ENCODE results near the gene PTPRE. TPM values are rescaled to one million over a fixed set of nuclear protein-coding genes. Genes with fewer than 3 reads are reported as not detected.

Gene PTPRE
- total RNA-seq, 1 experiment from 2014 or later: 0.70 TPM

DNA sequence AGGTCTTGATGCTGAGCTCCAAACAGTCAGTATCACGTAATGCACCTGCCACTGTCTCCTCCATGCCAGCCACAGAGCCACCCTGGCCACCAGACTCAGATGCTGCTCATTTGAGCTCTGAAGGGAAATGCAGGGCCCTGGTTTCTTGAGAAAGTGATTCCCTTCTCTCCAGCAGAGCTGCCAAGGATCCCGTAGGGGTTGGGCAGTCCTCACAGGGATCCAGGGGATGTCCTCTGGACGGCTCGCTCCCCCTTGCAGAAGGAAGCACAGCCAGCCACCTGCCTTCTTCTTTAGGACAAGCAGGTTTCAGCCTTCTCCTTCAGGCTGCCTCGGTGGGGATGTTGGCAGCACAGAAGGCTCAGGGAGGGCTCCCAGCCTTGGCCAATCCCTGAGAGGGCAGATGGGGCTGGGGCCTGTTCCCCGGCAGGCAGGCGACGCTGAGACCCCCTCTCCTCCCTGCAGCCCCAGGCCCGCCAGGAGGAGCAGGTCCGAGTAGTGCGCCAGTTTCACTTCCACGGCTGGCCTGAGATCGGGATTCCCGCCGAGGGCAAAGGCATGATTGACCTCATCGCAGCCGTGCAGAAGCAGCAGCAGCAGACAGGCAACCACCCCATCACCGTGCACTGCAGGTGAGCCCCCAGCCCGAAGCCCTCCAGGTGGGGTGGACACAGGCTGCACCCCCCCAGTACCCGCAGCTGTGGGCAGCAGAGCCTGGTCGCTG lies 170.4 kb downstream of the PTPRE start:
- H3K4me3 Mint-ChIP-seq: no peak overlapping the region
- Histone ChIP-seq H4K8ac (replicated peaks; ENCODE audit: insufficient read length, low read depth, low read length) (no peak overlapping the region), H4K5ac (ENCODE audit: insufficient read length, low read depth, low read length) (no peak overlapping the region), H2BK12ac (ENCODE audit: insufficient read length, low read depth, low read length) (no peak overlapping the region), H3K9me3 (ENCODE audit: control insufficient read depth, low read depth, low read length) (no peaks in the 10 kb centered on the region), H4K91ac (ENCODE audit: insufficient read length, low read depth, low read length) (no peak overlapping the region), H3K4ac (ENCODE audit: low read depth, low read length) (no peak overlapping the region), H4K20me1 (ENCODE audit: control insufficient read depth, insufficient read depth, insufficient read length) (no peaks in the 10 kb centered on the region), H3K14ac (ENCODE audit: insufficient read depth, low read length) (no peak overlapping the region), H2AK5ac (ENCODE audit: insufficient read length, low read length) (no peak overlapping the region), H2AFZ (ENCODE audit: low read length) (no peak overlapping the region), H3K79me2 (ENCODE audit: insufficient read depth, low read length) (no peaks in the 10 kb centered on the region), H2BK120ac (ENCODE audit: low read depth, low read length, poor library complexity, severe bottlenecking) (no peak overlapping the region), H3K23ac (ENCODE audit: insufficient read length, low read depth, low read length) (no peak overlapping the region), H3K4me1 (ENCODE audit: insufficient read depth, low read length) (no peaks in the 10 kb centered on the region), H2BK20ac (ENCODE audit: low read depth, low read length, poor library complexity, severe bottlenecking) (no peak overlapping the region), H3K27me3 (ENCODE audit: insufficient read depth, low read length) (no peaks in the 10 kb centered on the region), H3K4me2 (ENCODE audit: insufficient read depth, insufficient read length, low read length) (no peak overlapping the region), H2BK5ac (ENCODE audit: insufficient read length, low read length) (no peak overlapping the region), H3T11ph (ENCODE audit: low read length) (no peak overlapping the region), H3K27ac (ENCODE audit: insufficient read length, low read depth, low read length) (no peak overlapping the region), H3K79me1 (ENCODE audit: insufficient read depth, low read depth, low read length, poor library complexity, severe bottlenecking) (no peaks in the 10 kb centered on the region), H3K23me2 (ENCODE audit: insufficient read length, low read depth, low read length, poor library complexity, severe bottlenecking) (no peaks in the 10 kb centered on the region), H3K18ac (ENCODE audit: insufficient read length, low read depth, low read length) (no peak overlapping the region), H3K9ac (ENCODE audit: extremely low read depth, insufficient read length, low read length) (no peak overlapping the region), H3K56ac (ENCODE audit: insufficient read length, low read depth, low read length) (no peak overlapping the region), H2BK15ac (ENCODE audit: low read depth, low read length) (no peak overlapping the region)
- no CpG with 5 or more reads among the region's 21 CpGs for WGBS (ENCODE audit: extremely low coverage, insufficient read length, low lambda C conversion rate)
- TF ChIP-seq, protein P1, sequence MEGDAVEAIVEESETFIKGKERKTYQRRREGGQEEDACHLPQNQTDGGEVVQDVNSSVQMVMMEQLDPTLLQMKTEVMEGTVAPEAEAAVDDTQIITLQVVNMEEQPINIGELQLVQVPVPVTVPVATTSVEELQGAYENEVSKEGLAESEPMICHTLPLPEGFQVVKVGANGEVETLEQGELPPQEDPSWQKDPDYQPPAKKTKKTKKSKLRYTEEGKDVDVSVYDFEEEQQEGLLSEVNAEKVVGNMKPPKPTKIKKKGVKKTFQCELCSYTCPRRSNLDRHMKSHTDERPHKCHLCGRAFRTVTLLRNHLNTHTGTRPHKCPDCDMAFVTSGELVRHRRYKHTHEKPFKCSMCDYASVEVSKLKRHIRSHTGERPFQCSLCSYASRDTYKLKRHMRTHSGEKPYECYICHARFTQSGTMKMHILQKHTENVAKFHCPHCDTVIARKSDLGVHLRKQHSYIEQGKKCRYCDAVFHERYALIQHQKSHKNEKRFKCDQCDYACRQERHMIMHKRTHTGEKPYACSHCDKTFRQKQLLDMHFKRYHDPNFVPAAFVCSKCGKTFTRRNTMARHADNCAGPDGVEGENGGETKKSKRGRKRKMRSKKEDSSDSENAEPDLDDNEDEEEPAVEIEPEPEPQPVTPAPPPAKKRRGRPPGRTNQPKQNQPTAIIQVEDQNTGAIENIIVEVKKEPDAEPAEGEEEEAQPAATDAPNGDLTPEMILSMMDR (conservative IDR thresholded peaks at IDR 0.05): no peak
- DNase-seq: peak; percentile 12
- H3K27me3 Mint-ChIP-seq (ENCODE audit: low read depth): peaks cover 4% of the 10 kb centered on the region
- no peaks in the 10 kb centered on the region for H3K9me3 Mint-ChIP-seq
- no peaks in the 10 kb centered on the region; a peak in 1 of 7 replicates for H3K36me3 Mint-ChIP-seq (ENCODE audit: insufficient read depth in 1 of 3, low read depth in 3 of 3)
- peaks cover 9 to 11% of the 10 kb centered on the region in 2 experiments for H3K4me1 Mint-ChIP-seq
- no peak overlapping the region for H3K27ac Mint-ChIP-seq

Data from H9 (cell line).